ENCODE data around the gene MYO1G. TPM values are rescaled to one million over a fixed set of nuclear protein-coding genes. Genes with fewer than 3 reads are reported as not detected.

The MYO1G gene
- total RNA-seq (2021): 0.17 and 0.20 TPM in 2 replicates
- percentile 25 among the genes with signal in this experiment for Bru-seq, nascent RNA
- percentile 13 among the genes with signal in this experiment for BruChase-seq, experiment 1, labeled RNA remaining after a 2-hour chase
- not detected for BruChase-seq, experiment 2, labeled RNA remaining after a 6-hour chase
- long read RNA-seq: 0 reads

DNA sequence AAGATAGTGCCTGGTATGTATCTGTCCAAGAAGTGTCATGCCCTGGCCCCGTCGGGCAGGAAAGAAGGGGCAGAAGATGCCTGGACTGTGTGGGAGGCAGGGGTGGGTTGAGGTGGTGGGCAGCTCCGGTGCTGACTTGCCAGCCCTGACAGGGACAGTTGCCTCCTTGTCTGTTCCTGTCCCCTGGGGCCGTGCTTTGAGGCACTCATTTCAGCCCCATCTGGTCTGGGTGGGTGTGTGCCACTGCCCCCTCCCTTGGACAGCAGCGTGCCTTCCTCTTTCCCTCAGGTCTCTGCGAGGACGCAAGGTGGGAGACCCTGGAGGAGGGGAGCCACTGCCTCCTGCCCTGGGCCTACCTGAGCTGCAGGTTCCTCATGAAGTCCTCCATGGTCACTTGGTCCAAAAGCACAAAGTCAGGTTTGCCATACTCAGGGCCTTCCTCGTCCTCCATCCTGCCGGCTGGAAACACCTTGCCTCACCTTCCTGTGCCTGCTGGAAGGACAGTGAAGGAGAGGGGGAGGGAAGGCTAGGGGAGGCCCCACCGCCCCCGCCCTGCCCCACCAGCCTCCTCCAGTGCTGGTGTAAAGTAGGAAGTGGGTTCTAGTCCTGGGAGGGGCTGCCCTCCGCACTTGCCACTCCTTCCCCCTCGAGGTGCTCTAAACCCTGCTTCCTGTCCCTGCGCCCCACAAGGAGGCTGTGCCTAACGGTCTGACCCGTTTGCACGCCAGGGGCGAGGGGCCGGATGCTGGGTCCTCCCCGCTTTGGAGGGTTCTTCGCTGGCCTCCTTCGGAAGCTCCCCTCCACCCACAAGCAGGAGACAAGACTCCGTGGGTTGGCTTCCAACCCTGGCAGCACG is at the start of gene MYO1G:
Gene MYO1G, minus strand, starts transcription at position 505 of the 856 bp plus-strand sequence. Its CDS starts 54 bp downstream, at position 451.
- intact Hi-C loops (cut with micrococcal nuclease; ENCODE audit: unreplicated experiment): no loop called here

GRCh38 chr7:45028138-45028919 is 49.5 kb upstream of the MYO1G start:
- no TSS peak for BruUV-seq (replicated peaks)
- H3K4me3 ChIP-seq (ENCODE audit: low read depth, low read length, poor library complexity, severe bottlenecking): no peak overlapping the region
- peaks cover 3% of the 10 kb centered on the region for H3K9me3 ChIP-seq (ENCODE audit: low read depth, low read length, poor library complexity, severe bottlenecking)
- ChIA-PET CTCF (no interaction called here), POLR2A (ENCODE audit: low non-redundant PET) (no interaction called here)
- TF ChIP-seq EZH2 (IDR thresholded peaks at IDR 0.05; ENCODE audit: borderline replicate concordance, low read depth, low read length, poor library complexity, severe bottlenecking) (no peak), CTCF (conservative IDR thresholded peaks at IDR 0.05; ENCODE audit: low read depth, low read length) (no peak)
- no peaks in the 10 kb centered on the region for H3K27me3 ChIP-seq (replicated peaks; ENCODE audit: insufficient read depth, low read depth, low read length, poor library complexity)
- intact Hi-C loops (cut with micrococcal nuclease; ENCODE audit: unreplicated experiment): no loop called here
- no peaks in the 10 kb centered on the region for H3K4me1 ChIP-seq (ENCODE audit: insufficient read depth, low read length, poor library complexity, severe bottlenecking)
- no peak for DNase-seq (ENCODE audit: low spot score)
- H3K27ac ChIP-seq (ENCODE audit: low read depth, low read length, poor library complexity, severe bottlenecking): no peak overlapping the region
- peaks cover 3% of the 10 kb centered on the region for H3K36me3 ChIP-seq (ENCODE audit: insufficient read depth, low read length, poor library complexity, severe bottlenecking)

More for the DNA sequence above, at the start of gene MYO1G:
- no peak within 1 kb of the TSS for H3K4me3 ChIP-seq (ENCODE audit: low read depth, low read length, poor library complexity, severe bottlenecking)
- H3K36me3 ChIP-seq (ENCODE audit: insufficient read depth, low read length, poor library complexity, severe bottlenecking): peaks cover 15% of the 10 kb centered on the region
- POLR2A ChIA-PET (ENCODE audit: low non-redundant PET): interaction anchor here (0.7 kb wide), 1 partner anchor 260 kb away, joined by 4 read pairs; no protein-coding TSS in a partner anchor
- no peak for DNase-seq (ENCODE audit: low spot score)
- no TSS peak for BruUV-seq (replicated peaks)
- no peaks in the 10 kb centered on the region for H3K9me3 ChIP-seq (ENCODE audit: low read depth, low read length, poor library complexity, severe bottlenecking)
- CTCF ChIA-PET: no interaction called here
- H3K4me1 ChIP-seq (ENCODE audit: insufficient read depth, low read length, poor library complexity, severe bottlenecking): peaks cover 28% of the 10 kb centered on the region
- H3K27me3 ChIP-seq (replicated peaks; ENCODE audit: insufficient read depth, low read depth, low read length, poor library complexity): no peaks in the 10 kb centered on the region
- H3K27ac ChIP-seq (ENCODE audit: low read depth, low read length, poor library complexity, severe bottlenecking): peak within 1 kb of the TSS; percentile 80
- TF ChIP-seq CTCF (conservative IDR thresholded peaks at IDR 0.05; ENCODE audit: low read depth, low read length) (no peak), EZH2 (IDR thresholded peaks at IDR 0.05; ENCODE audit: borderline replicate concordance, low read depth, low read length, poor library complexity, severe bottlenecking) (no peak)

GRCh38 chr7:45027774-45028114 is 48.9 kb upstream of the MYO1G start:
- intact Hi-C loops (cut with micrococcal nuclease; ENCODE audit: unreplicated experiment): no loop called here
- ChIA-PET CTCF (no interaction called here), POLR2A (ENCODE audit: low non-redundant PET) (no interaction called here)
- Histone ChIP-seq H3K36me3 (ENCODE audit: insufficient read depth, low read length, poor library complexity, severe bottlenecking) (peaks cover 3% of the 10 kb centered on the region), H3K27ac (ENCODE audit: low read depth, low read length, poor library complexity, severe bottlenecking) (no peak overlapping the region), H3K4me3 (ENCODE audit: low read depth, low read length, poor library complexity, severe bottlenecking) (no peak overlapping the region), H3K27me3 (replicated peaks; ENCODE audit: insufficient read depth, low read depth, low read length, poor library complexity) (no peaks in the 10 kb centered on the region), H3K4me1 (ENCODE audit: insufficient read depth, low read length, poor library complexity, severe bottlenecking) (no peaks in the 10 kb centered on the region), H3K9me3 (ENCODE audit: low read depth, low read length, poor library complexity, severe bottlenecking) (peaks cover 3% of the 10 kb centered on the region)
- no peak for TF ChIP-seq CTCF (conservative IDR thresholded peaks at IDR 0.05; ENCODE audit: low read depth, low read length)
- TF ChIP-seq EZH2 (IDR thresholded peaks at IDR 0.05; ENCODE audit: borderline replicate concordance, low read depth, low read length, poor library complexity, severe bottlenecking): no peak
- BruUV-seq (replicated peaks): no TSS peak
- DNase-seq (ENCODE audit: low spot score): no peak
